GM18858 (cell line): ENCODE results near the gene MYH15.

Experiments
- ATAC-seq: cut with Tn5 transposase; IDR thresholded peaks from one replicate; pipeline ENCODE4 v1.9.1; 2021; ENCODE audit not compliant: unreplicated experiment

Gene MYH15

GRCh38 chr3:108510496-108510895 lies at the start of gene MYH15:
MYH15 (minus strand) TSS chr3:108510596; CDS start chr3:108510530, 66 bp downstream.
- ATAC-seq, result no peak

- ATAC-seq, result no peak
Measured at GRCh38 chr3:108555966-108556581, 45.7 kb upstream of the MYH15 start.

DNA sequence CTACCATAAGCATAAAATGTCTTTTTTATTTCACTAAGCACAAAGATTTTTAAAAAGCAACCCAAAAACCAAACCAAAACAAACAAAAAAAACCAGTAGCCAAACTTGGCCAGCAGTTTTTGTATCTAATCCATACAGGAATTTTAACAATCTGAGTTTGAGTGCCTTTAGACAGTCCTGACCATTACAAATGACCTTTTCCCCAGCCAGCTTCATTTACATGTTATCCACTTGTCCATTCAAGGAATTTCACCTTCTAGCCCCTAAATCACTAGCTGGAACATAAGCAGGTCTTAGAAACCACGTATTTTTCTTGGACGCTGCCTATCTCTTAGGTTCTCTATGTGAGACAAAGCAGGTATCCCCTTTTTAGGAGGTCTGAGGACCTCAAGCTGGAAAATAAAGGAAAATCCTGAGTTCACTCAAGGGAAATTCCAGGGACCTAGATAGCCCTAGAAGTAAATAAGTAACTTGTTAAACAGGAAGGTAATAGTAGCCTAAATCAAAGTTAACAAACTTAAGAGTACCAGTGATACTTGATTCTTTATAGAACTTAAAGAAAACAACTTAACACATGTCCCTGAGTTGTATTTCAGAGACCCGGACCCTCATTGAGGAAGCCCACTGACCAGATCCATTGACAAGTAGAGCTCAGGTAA lies 44.6 kb upstream of the MYH15 start:
- ATAC-seq, result no peak

DNA sequence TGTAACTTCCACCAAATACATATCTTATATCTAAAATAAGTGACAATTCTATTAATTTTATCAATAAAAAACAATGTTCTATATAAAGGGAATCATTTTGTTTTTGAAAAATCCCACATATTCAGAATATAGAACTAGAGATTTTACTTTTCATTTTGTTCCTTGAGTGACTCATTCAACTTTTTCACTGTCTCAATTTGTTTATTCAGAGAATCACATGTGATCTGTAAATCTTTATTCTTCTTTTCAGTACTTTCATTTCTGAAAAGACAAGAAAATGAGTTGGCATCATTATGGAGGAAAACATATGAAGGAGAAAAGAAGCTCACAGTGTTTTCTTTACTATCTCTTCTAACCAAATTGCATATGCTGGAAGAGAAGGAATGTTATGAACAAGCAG lies 43.8 kb upstream of the MYH15 start:
- ATAC-seq, result no peak

DNA sequence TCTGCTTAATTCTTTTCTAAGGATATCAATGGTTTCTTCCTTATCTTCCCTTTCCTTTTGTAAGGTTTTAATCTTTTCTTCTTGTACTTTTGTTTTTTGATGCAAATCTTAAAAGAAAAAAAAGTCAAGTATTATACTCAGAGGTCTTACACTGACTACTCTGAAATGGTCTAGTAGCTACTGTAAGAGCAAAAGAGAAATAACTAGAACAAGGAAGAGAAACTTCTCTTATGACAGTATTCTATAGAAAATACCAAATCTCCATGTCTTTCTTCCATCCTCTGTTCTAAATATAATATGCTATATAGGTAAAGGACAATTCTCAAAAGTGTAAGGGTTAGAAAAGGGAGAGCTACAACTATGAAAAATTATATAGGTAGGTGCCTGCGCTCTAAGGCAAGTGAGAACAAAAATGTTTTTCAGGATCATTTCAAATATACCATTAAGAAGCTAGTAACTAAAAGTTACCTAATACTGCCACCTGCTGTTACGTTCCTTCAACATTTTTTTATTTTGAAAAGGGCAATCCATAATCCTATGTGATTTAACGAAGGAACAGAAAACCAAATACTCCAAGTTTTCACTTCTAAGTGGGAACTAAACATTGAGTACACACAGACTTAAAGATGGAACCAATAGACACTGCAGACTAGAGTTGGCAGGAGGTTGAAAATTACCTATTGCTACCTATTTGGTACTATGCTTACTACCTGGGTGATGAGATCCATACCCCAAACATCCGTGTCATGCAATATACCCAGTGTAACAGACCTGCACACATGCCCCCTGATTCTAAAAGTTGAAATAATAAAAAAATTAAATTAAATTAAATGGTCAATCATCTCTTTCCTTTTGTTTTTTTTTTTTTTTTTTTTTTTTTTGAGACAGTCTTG lies 42.1 kb upstream of the MYH15 start:
- peak; percentile 45 for ATAC-seq

- ATAC-seq, result no peak
Measured at GRCh38 chr3:108548886-108549285, 38.5 kb upstream of the MYH15 start.

DNA sequence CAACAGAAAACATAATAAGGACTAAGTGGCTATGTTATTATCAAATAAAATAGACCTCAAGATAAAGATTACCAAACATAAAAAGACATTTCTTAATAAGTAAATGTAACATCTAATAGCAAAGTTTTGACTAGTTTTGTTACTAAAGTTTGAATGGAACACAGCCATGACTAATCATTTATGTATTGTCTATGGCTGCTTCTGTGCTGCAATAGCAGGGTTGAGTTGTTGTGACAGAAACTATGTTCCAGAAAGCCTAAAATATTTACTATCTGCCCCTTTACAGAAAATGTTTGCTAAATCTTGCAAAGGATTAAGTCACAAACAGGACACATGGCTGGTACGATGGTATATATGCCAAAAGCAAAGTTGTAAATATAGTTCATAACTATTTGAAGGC lies 37.9 kb upstream of the MYH15 start:
- ATAC-seq, result no peak

DNA sequence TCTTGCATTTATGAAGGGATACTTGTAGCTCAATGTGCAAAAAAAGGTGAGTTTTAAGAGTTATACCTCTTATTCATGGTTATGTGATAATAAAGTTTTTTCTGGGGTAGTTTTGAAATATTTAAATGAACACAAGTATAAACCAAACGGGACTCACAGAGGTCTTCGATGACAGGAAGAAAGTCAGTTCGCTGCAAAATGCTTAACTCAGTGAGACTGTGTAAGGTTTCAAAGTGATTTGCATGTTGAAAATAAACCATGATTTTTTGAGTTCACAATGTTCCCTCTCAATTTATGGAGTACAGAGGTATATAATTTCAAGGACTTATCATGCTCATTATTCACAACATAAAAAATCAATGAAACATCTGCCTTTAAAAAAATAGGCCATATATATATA lies 36.3 kb upstream of the MYH15 start:
- ATAC-seq, result no peak

GRCh38 chr3:108546247-108546646 lies 35.9 kb upstream of the MYH15 start:
- ATAC-seq, result no peak

GRCh38 chr3:108538083-108538482 lies 27.7 kb upstream of the MYH15 start:
- ATAC-seq, result no peak

DNA sequence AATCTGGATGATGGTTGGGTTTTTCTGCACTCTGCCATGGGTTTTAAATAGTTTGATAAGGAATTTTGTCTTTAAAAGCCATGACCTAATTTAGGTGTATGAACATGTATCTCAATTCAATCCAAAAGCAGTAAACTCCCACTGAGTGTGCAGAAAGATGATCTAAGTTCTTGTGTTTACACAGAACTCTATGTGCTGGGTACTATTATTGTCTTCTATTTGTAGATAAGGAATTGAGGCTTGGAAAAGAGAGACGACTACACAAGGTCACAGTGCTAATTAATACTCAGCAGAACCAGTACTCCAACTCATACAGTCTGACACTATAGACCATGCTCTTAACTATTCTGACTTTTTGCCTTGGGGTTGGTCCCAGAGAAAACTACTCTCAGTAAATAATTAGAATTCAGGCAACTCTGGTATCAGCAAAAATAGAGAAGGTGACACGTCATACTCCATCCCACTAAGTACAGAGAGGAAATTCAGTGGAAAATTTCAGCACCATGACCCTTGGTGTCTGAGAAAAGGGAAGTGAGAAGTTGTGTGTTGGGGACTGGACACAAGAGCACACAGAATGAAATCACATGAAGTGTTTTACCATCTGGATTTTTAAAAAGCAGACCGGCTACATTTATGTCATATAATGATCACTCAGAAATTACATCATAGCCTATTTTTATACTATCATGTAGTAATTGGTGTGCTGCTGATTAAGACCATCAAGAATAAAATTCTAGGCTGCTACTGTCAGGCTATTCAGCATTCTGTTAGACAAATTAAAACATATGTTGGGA lies 18.3 kb upstream of the MYH15 start:
- ATAC-seq, result peak; percentile 98

GRCh38 chr3:108527817-108528216 lies 17.4 kb upstream of the MYH15 start:
- no peak for ATAC-seq

- no peak for ATAC-seq
Measured at GRCh38 chr3:108527109-108527508, 16.7 kb upstream of the MYH15 start.

GRCh38 chr3:108525971-108526370 lies 15.6 kb upstream of the MYH15 start:
- ATAC-seq, result no peak

GRCh38 chr3:108525256-108525655 lies 14.9 kb upstream of the MYH15 start:
- no peak for ATAC-seq

DNA sequence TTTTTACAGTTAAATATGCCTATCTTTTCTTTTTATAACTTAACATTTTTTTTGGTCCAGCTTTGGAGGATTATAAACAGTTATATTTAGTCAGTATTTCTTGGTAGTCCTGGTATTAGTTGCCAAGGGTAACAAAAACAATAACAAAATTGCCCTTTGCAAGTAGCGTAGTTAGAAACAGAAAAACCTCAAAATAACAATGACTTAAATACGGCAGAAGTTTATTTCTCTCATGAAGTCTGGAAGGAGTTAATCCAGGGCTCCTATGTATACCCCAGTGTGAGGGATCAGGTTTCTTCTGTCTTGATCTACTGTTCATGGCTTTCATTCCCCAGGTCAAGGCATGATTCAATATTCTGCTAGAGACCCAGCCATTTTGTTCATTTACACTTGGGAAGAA lies 14.1 kb upstream of the MYH15 start:
- ATAC-seq, result no peak

- no peak for ATAC-seq
Measured at GRCh38 chr3:108518895-108519294, 8.5 kb upstream of the MYH15 start.

DNA sequence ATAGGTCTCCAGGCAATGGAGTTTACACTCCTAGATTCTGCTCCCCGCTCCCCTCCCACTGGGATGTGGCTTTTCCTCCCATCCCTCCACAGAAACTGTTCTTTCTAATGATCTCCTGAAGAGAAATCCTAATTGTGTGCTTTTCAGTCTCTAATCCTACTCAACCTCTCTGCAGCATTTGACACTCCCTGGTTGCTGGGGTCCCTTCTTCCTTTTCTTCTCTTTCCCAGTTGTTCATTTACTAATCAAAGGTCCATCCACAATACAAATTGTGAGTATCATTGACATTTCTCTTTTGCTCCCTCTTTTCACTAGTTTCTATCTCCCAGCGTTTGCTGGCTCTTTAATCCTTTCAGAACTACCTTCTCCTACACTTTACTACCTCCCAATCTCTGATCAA lies 6.5 kb upstream of the MYH15 start:
- no peak for ATAC-seq

DNA sequence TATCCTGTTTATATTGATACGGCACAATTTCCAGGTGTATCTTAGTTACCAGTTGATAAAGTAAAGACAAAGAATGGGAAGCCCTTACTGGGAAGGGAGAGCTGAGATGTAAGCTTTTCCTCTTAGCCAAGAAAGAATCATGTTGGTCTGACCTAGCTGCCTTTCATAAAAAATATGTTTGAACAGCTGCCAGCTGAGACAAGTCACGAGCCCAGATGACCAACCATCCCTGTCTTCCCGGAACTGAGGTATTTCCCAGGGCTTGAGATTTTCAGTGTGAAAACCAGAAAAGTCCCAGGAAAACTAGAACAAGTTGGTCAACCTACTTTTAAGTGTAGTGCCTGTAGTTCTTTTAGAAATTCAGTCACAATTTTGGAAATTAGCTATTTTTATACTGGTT lies 3.6 kb upstream of the MYH15 start:
- no peak for ATAC-seq

DNA sequence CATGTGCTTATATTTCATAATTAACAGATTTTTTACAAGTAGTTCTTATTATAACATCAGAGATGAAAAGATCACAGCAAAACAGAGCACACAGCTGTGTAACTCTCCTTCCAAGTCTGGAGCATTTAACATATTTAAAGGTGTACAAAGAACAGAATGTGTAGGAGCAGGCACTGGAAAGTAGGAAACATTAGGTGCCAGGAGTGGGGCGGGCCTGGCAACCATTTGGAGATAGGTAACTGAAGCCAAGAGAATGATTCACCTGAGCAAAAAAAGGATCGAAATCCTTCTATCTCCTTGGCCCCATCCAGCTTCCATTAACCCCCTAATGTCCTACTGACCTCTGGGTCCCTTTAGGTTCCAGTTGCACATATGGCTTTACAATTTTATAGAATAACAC lies 2.3 kb upstream of the MYH15 start:
- no peak for ATAC-seq

DNA sequence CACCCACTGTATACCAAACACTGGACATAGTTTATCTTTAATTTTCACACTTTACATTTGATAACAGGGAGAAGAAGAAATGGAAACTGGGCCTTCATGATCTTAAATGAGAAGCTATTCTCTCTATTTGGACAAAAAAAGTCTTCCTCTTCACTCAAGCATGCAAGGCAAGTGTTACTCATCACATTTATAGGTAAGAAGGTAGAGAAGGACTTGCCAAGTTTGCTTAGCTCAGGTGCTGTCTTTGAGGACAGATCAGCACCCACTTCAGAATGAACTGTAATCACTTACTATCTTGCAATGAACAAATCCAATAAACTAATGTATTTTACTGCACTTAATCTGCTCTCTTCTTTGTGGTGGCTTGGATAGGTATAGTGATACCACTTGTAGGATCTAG lies 1.1 kb upstream of the MYH15 start:
- ATAC-seq, result no peak
